ENCODE measurements around the gene C18orf63. TPM values are rescaled to one million over a fixed set of nuclear protein-coding genes. Genes with fewer than 3 reads are reported as not detected.
A peak's percentile ranks its signal among the peaks of the same experiment; 100 is the strongest.

Gene C18orf63
- total and polyA plus RNA-seq, 3 donors from 2014 or later = 9.8 to 22.1 (median 13.7) TPM

GRCh38 chr18:74299746-74300145 is 15.9 kb upstream of the C18orf63 start:
- H3K27me3 ChIP-seq = no peaks in the 10 kb centered on the region
- no peak for DNase-seq
- H3K36me3 ChIP-seq (ENCODE audit: low read depth, missing control alignments) = no peaks in the 10 kb centered on the region
- WGBS, 2 donors = 53 to 54% methylated on average over 3 of the region's 3 CpGs
- intact Hi-C loops (cut with DNase I; ENCODE audit: low total_unique reads) = no loop called here
- H3K9me3 ChIP-seq = no peaks in the 10 kb centered on the region
- no peaks in the 10 kb centered on the region for H3K4me1 ChIP-seq
- H3K27ac ChIP-seq = peak overlapping the region in 1 of 2 donors; percentile 71
- no peak overlapping the region for H3K4me3 ChIP-seq
- TF ChIP-seq POLR2A (IDR thresholded peaks at IDR 0.05) (no peak), CTCF (IDR thresholded peaks at IDR 0.05) (no peak)

GRCh38 chr18:74303306-74303705 is 12.3 kb upstream of the C18orf63 start:
- H3K4me1 ChIP-seq = no peaks in the 10 kb centered on the region
- no peak for TF ChIP-seq POLR2A (IDR thresholded peaks at IDR 0.05)
- no peak for TF ChIP-seq CTCF (IDR thresholded peaks at IDR 0.05)
- H3K27ac ChIP-seq = no peak overlapping the region
- H3K27me3 ChIP-seq = no peaks in the 10 kb centered on the region
- 74 to 79% methylated on average over 5 of the region's 5 CpGs for WGBS, 2 donors
- H3K36me3 ChIP-seq (ENCODE audit: low read depth, missing control alignments) = no peaks in the 10 kb centered on the region
- H3K9me3 ChIP-seq = no peaks in the 10 kb centered on the region
- intact Hi-C loops (cut with DNase I; ENCODE audit: low total_unique reads) = no loop called here
- DNase-seq = no peak
- H3K4me3 ChIP-seq = no peak overlapping the region

GRCh38 chr18:74303936-74304335 is 11.7 kb upstream of the C18orf63 start:
- H3K4me3 ChIP-seq = no peak overlapping the region
- H3K9me3 ChIP-seq = no peaks in the 10 kb centered on the region
- intact Hi-C loops (cut with DNase I; ENCODE audit: low total_unique reads) = no loop called here
- 82 to 93% methylated on average over 1 of the region's 1 CpG for WGBS, 2 donors
- no peaks in the 10 kb centered on the region for H3K27me3 ChIP-seq
- H3K36me3 ChIP-seq (ENCODE audit: low read depth, missing control alignments) = no peaks in the 10 kb centered on the region
- no peak for TF ChIP-seq POLR2A (IDR thresholded peaks at IDR 0.05)
- TF ChIP-seq CTCF (IDR thresholded peaks at IDR 0.05) = no peak
- no peak for DNase-seq
- no peak overlapping the region for H3K27ac ChIP-seq
- no peaks in the 10 kb centered on the region for H3K4me1 ChIP-seq

- H3K9me3 ChIP-seq = no peaks in the 10 kb centered on the region
- 52 to 54% methylated on average over 3 of the region's 3 CpGs for WGBS, 2 donors
- DNase-seq = no peak
- intact Hi-C loops (cut with DNase I; ENCODE audit: low total_unique reads) = no loop called here
- H3K27me3 ChIP-seq = no peaks in the 10 kb centered on the region
- no peaks in the 10 kb centered on the region for H3K4me1 ChIP-seq
- H3K4me3 ChIP-seq = no peak overlapping the region
- TF ChIP-seq POLR2A (IDR thresholded peaks at IDR 0.05) = no peak
- no peak for TF ChIP-seq CTCF (IDR thresholded peaks at IDR 0.05)
- H3K27ac ChIP-seq = no peak overlapping the region
- no peaks in the 10 kb centered on the region for H3K36me3 ChIP-seq (ENCODE audit: low read depth, missing control alignments)
Measured at GRCh38 chr18:74310411-74310810, 5.2 kb upstream of the C18orf63 start.

GRCh38 chr18:74311000-74311399 is 4.6 kb upstream of the C18orf63 start:
- Histone ChIP-seq H3K27ac (no peak overlapping the region), H3K36me3 (ENCODE audit: low read depth, missing control alignments) (no peaks in the 10 kb centered on the region), H3K9me3 (no peaks in the 10 kb centered on the region), H3K4me1 (no peaks in the 10 kb centered on the region), H3K4me3 (no peak overlapping the region), H3K27me3 (no peaks in the 10 kb centered on the region)
- TF ChIP-seq CTCF (IDR thresholded peaks at IDR 0.05) (no peak), POLR2A (IDR thresholded peaks at IDR 0.05) (no peak)
- 58 to 67% methylated on average over 1 of the region's 1 CpG for WGBS, 2 donors
- intact Hi-C loops (cut with DNase I; ENCODE audit: low total_unique reads) = no loop called here
- DNase-seq = no peak
